ENCODE data around the gene PCSK2.

DNA sequence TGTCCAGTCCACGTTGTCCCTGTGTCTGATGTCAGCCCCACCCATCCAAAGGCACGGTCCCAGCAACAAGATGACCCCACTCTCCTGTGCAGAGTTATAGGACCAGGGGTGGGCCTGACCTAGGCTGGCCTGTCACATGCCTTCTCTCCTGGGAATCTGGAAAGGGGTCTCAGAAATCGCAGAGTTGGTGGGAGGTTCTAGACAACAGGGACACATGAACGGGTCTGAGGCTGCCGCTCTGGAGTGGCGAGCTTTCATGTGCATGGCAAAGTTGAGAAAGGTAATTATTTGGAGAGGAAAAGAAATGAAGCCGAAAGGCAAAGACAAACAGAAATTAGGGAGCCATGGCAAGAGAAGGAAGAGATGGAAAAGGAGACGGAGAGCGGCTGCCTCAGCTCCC lies 274.9 kb downstream of the PCSK2 start:
- TF ChIP-seq CTCF (conservative IDR thresholded peaks at IDR 0.05 in 1 of 2, IDR thresholded peaks at IDR 0.05 in 1 of 2; ENCODE audit: extremely low read depth in 1 of 2, insufficient read depth in 1 of 2, low read depth in 1 of 2, low read length in 2 of 2), result no peak
- no peak for TF ChIP-seq EZH2 (IDR thresholded peaks at IDR 0.05; ENCODE audit: borderline replicate concordance, low read length)
